CD8-positive, alpha-beta memory T cell (primary cell): ENCODE measurements around the gene ZNF700. TPM values are rescaled to one million over a fixed set of nuclear protein-coding genes. Genes with fewer than 3 reads are reported as not detected.
"Not testable (repeated sequence)": the region's sequence is repeated elsewhere in the genome, so short reads cannot be mapped to it uniquely, and the experiment has no call there.

Experiments
- CTCF ChIA-PET: fragments of 350-600 bp; sonication (Branson Sonifier 250); formaldehyde crosslinking; loops from one replicate; lab custom pipeline; 2021; ENCODE audit warnings: antibody characterized with exemption; lab: Charles Lee
- POLR2A ChIA-PET: fragments of 350-600 bp; sonication (Branson Sonifier 250); formaldehyde crosslinking; loops from one replicate; lab custom pipeline; 2021; ENCODE audit warnings: antibody characterized with exemption; lab: Charles Lee
- DNase-seq, 5 donors: peaks; one replicate each; pipeline versions ENCODE4 v3.0.0 to v3.0.0-alpha.2; 2020 to 2022; ENCODE audit warnings: mixed read lengths in 1 of 5
- H3K27ac ChIP-seq: one replicate; pipeline ENCODE4 v1.7.0; 2013; ENCODE audit warnings: low read depth, mild to moderate bottlenecking, low read length, moderate library complexity
- H3K27me3 ChIP-seq: 2 replicates; pipeline ENCODE4 v1.7.0; 2013; ENCODE audit warnings: low read length, mild to moderate bottlenecking; ENCODE audit not compliant: insufficient read depth, poor library complexity, severe bottlenecking
- H3K36me3 ChIP-seq: 2 replicates; pipeline ENCODE4 v1.7.0; 2013; ENCODE audit warnings: mild to moderate bottlenecking, low read length, moderate library complexity; ENCODE audit not compliant: insufficient read depth
- H3K4me1 ChIP-seq: 2 replicates; pipeline ENCODE4 v1.7.0; 2013; ENCODE audit warnings: mild to moderate bottlenecking, low read length, moderate library complexity; ENCODE audit not compliant: insufficient read depth
- H3K4me3 ChIP-seq: 2 replicates; pipeline ENCODE4 v1.7.0; 2013; ENCODE audit warnings: mild to moderate bottlenecking, low read length
- H3K9me3 ChIP-seq: 2 replicates; pipeline ENCODE4 v1.7.0; 2013; ENCODE audit warnings: mild to moderate bottlenecking, low read length
- H3K27ac Mint-ChIP-seq, 8 donors: one replicate each; pipeline ENCODE4 v1.8.0; 2020 to 2021; ENCODE audit warnings: mixed read lengths in 8 of 8, mild to moderate bottlenecking in 6 of 8, inconsistent platforms in 3 of 8, moderate library complexity in 3 of 8
- H3K27me3 Mint-ChIP-seq, 2 donors: one replicate each; pipeline ENCODE4 v1.8.0; 2020 to 2021; ENCODE audit warnings: mixed read lengths in 2 of 2, mild to moderate bottlenecking in 1 of 2, moderate library complexity in 1 of 2
- H3K36me3 Mint-ChIP-seq, 3 donors: one replicate each; pipeline ENCODE4 v1.8.0; 2020 to 2021; ENCODE audit warnings: mixed read lengths in 3 of 3, inconsistent platforms in 1 of 3, mild to moderate bottlenecking in 1 of 3
- H3K4me1 Mint-ChIP-seq, 3 donors: one replicate each; pipeline ENCODE4 v1.8.0; 2020 to 2021; ENCODE audit warnings: mixed read lengths in 3 of 3, inconsistent platforms in 1 of 3, mild to moderate bottlenecking in 1 of 3
- H3K4me3 Mint-ChIP-seq, 7 donors: one replicate each; pipeline ENCODE4 v1.8.0; 2020 to 2021; ENCODE audit warnings: mixed read lengths in 7 of 7, mild to moderate bottlenecking in 6 of 7, moderate library complexity in 4 of 7, inconsistent platforms in 2 of 7
- H3K9me3 Mint-ChIP-seq, 5 donors: one replicate each; pipeline ENCODE4 v1.8.0; 2020 to 2022; ENCODE audit warnings: mixed read lengths in 5 of 5, mild to moderate bottlenecking in 3 of 5, moderate library complexity in 2 of 5, inconsistent platforms in 1 of 5
- polyA plus RNA-seq: library from polyadenylated mRNA; unstranded; fragments of 300-500 nt; fragmentation: Illumina TruSeq; gene quantifications from one replicate; pipeline ENCODE4 v1.2.3, GENCODE V29; 2021
- total RNA-seq, 2 experiments: library from RNA; stranded (reverse); gene quantifications; one replicate each; pipeline ENCODE4 v1.2.3, GENCODE V29; 2021

Gene ZNF700
- total and polyA plus RNA-seq, 3 experiments from 2014 or later = 3.3 to 10.8 (median 10.1) TPM

GRCh38 chr19:11887611-11888531 is 37.0 kb upstream of the ZNF700 start, which contains the start of gene ZNF69:
Gene ZNF69 (plus strand): TSS chr19:11887782. CDS start chr19:11887924, 142 bp downstream.
- CTCF ChIA-PET = no interaction called here
- H3K27ac ChIP-seq = peak within 1 kb of the TSS; percentile 54
- peak within 1 kb of the TSS; percentile 86 to 93 (median 88) for H3K4me3 Mint-ChIP-seq

GRCh38 chr19:11889901-11890300 is 35.0 kb upstream of the ZNF700 start:
- CTCF ChIA-PET, H3K36me3 ChIP-seq, H3K9me3 Mint-ChIP-seq, H3K27ac ChIP-seq, H3K4me3 ChIP-seq, H3K27me3 Mint-ChIP-seq, DNase-seq, H3K27me3 ChIP-seq, POLR2A ChIA-PET, H3K9me3 ChIP-seq: not testable (repeated sequence)
- Mint-ChIP-seq H3K36me3 (peaks cover 0 to 13% (median 6%) of the 10 kb centered on the region in 3 donors), H3K27ac (peak overlapping the region in 1 of 8 donors; percentile 66), H3K4me3 (peak overlapping the region in 6 of 7 donors; percentile 2 to 88 (median 33)), H3K4me1 (peaks cover 20 to 29% (median 25%) of the 10 kb centered on the region in 3 donors)
- H3K4me1 ChIP-seq = peaks cover 11% of the 10 kb centered on the region

More at GRCh38 chr19:11887611-11888531, 37.0 kb upstream of the ZNF700 start, which contains the start of gene ZNF69:
- H3K27ac Mint-ChIP-seq = peak within 1 kb of the TSS; percentile 67 to 92 (median 88)
- peaks cover 0 to 3% (median 3%) of the 10 kb centered on the region in 3 donors for H3K36me3 Mint-ChIP-seq
- H3K4me1 Mint-ChIP-seq = peaks cover 20 to 29% (median 25%) of the 10 kb centered on the region in 3 donors
- peak; percentile 36 to 73 (median 61) for DNase-seq
- H3K27me3 ChIP-seq = no peaks in the 10 kb centered on the region
- H3K4me3 ChIP-seq = peak within 1 kb of the TSS; percentile 82
- H3K36me3 ChIP-seq = no peaks in the 10 kb centered on the region
- H3K27me3 Mint-ChIP-seq = peaks cover 0 to 4% of the 10 kb centered on the region in 2 donors
- POLR2A ChIA-PET = no interaction called here
- no peaks in the 10 kb centered on the region for H3K9me3 Mint-ChIP-seq
- peaks cover 11% of the 10 kb centered on the region for H3K4me1 ChIP-seq
- no peaks in the 10 kb centered on the region for H3K9me3 ChIP-seq

GRCh38 chr19:11890634-11891033 is 34.3 kb upstream of the ZNF700 start:
- Histone ChIP-seq H3K9me3 (no peaks in the 10 kb centered on the region), H3K4me1 (peaks cover 11% of the 10 kb centered on the region), H3K27ac (no peak overlapping the region), H3K4me3 (no peak overlapping the region), H3K27me3 (no peaks in the 10 kb centered on the region), H3K36me3 (no peaks in the 10 kb centered on the region)
- Mint-ChIP-seq H3K27ac (no peak overlapping the region), H3K27me3 (peaks cover 0 to 4% of the 10 kb centered on the region in 2 donors), H3K4me3 (no peak overlapping the region), H3K9me3 (peaks cover 0 to 3% (median 0%) of the 10 kb centered on the region in 5 donors), H3K36me3 (peaks cover 4 to 20% (median 11%) of the 10 kb centered on the region in 3 donors), H3K4me1 (peaks cover 20 to 33% (median 25%) of the 10 kb centered on the region in 3 donors)
- no peak for DNase-seq
- ChIA-PET CTCF (no interaction called here), POLR2A (no interaction called here)

- H3K4me3 ChIP-seq = no peak overlapping the region
- H3K27me3 ChIP-seq = no peaks in the 10 kb centered on the region
- peaks cover 4 to 21% (median 9%) of the 10 kb centered on the region in 5 donors for H3K9me3 Mint-ChIP-seq
- no peak for DNase-seq
- no peak overlapping the region for H3K27ac Mint-ChIP-seq
- H3K4me1 ChIP-seq = no peaks in the 10 kb centered on the region
- no peaks in the 10 kb centered on the region for H3K36me3 ChIP-seq
- H3K27me3 Mint-ChIP-seq = no peaks in the 10 kb centered on the region
- peaks cover 0 to 5% (median 1%) of the 10 kb centered on the region in 3 donors for H3K4me1 Mint-ChIP-seq
- POLR2A ChIA-PET = no interaction called here
- peaks cover 9 to 38% (median 14%) of the 10 kb centered on the region in 3 donors for H3K36me3 Mint-ChIP-seq
- no peak overlapping the region for H3K4me3 Mint-ChIP-seq
- CTCF ChIA-PET = interaction anchor here (0.6 kb wide), 1 partner anchor 33 kb away, joined by 3 read pairs; no protein-coding TSS in a partner anchor
- no peaks in the 10 kb centered on the region for H3K9me3 ChIP-seq
- no peak overlapping the region for H3K27ac ChIP-seq
These were observed 30.1 kb upstream of the ZNF700 start for GRCh38 chr19:11894851-11895250.

GRCh38 chr19:11902228-11902627 is 22.7 kb upstream of the ZNF700 start:
- CTCF ChIA-PET = no interaction called here
- H3K4me3 ChIP-seq = no peak overlapping the region
- no peaks in the 10 kb centered on the region for H3K27me3 Mint-ChIP-seq
- H3K27me3 ChIP-seq = no peaks in the 10 kb centered on the region
- peaks cover 23 to 86% (median 67%) of the 10 kb centered on the region in 5 donors for H3K9me3 Mint-ChIP-seq
- no peaks in the 10 kb centered on the region for H3K4me1 ChIP-seq
- H3K9me3 ChIP-seq = peaks cover 43% of the 10 kb centered on the region
- no peak overlapping the region for H3K27ac ChIP-seq
- peaks cover 13 to 70% (median 53%) of the 10 kb centered on the region in 3 donors for H3K36me3 Mint-ChIP-seq
- POLR2A ChIA-PET = no interaction called here
- no peak overlapping the region for H3K27ac Mint-ChIP-seq
- no peak overlapping the region for H3K4me3 Mint-ChIP-seq
- no peak for DNase-seq
- H3K36me3 ChIP-seq = peaks cover 12% of the 10 kb centered on the region
- no peaks in the 10 kb centered on the region for H3K4me1 Mint-ChIP-seq

GRCh38 chr19:11905928-11906327 is 19.0 kb upstream of the ZNF700 start:
- Mint-ChIP-seq H3K36me3 (peaks cover 11 to 56% (median 45%) of the 10 kb centered on the region in 3 donors), H3K27me3 (peaks cover 0 to 6% of the 10 kb centered on the region in 2 donors), H3K4me1 (no peaks in the 10 kb centered on the region), H3K4me3 (no peak overlapping the region), H3K9me3 (peaks cover 14 to 93% (median 84%) of the 10 kb centered on the region in 5 donors), H3K27ac (no peak overlapping the region)
- DNase-seq = no peak
- Histone ChIP-seq H3K27me3 (no peaks in the 10 kb centered on the region), H3K9me3 (peaks cover 43% of the 10 kb centered on the region), H3K4me3 (peak overlapping the region; percentile 25), H3K27ac (no peak overlapping the region), H3K4me1 (no peaks in the 10 kb centered on the region), H3K36me3 (peaks cover 12% of the 10 kb centered on the region)
- CTCF ChIA-PET = interaction anchor here (0.6 kb wide), 1 partner anchor 14 kb away, joined by 4 read pairs; no protein-coding TSS in a partner anchor
- POLR2A ChIA-PET = no interaction called here

GRCh38 chr19:11911937-11912336 is 13.0 kb upstream of the ZNF700 start:
- H3K27ac ChIP-seq, H3K27me3 Mint-ChIP-seq, H3K36me3 ChIP-seq, POLR2A ChIA-PET, H3K27ac Mint-ChIP-seq, H3K9me3 ChIP-seq, H3K4me3 Mint-ChIP-seq, H3K4me3 ChIP-seq, H3K27me3 ChIP-seq, DNase-seq, H3K4me1 ChIP-seq, H3K4me1 Mint-ChIP-seq: not testable (repeated sequence)
- CTCF ChIA-PET = interaction anchor here (1.4 kb wide), 1 partner anchor 11 kb away, joined by 5 read pairs; no protein-coding TSS in a partner anchor
- peaks cover 4 to 77% (median 70%) of the 10 kb centered on the region in 5 donors for H3K9me3 Mint-ChIP-seq
- H3K36me3 Mint-ChIP-seq = peaks cover 2 to 21% (median 9%) of the 10 kb centered on the region in 3 donors
